K562 (cell line): ENCODE data around the gene MND1. TPM values are rescaled to one million over a fixed set of nuclear protein-coding genes. Genes with fewer than 3 reads are reported as not detected.

Experiments used
- FOXA3 ChIP-seq, 2 experiments: fragments of 450-650 bp in 1 of 2; sonication (generic) in 1 of 2; formaldehyde crosslinking; IDR thresholded peaks in 1 of 2; conservative IDR thresholded peaks in 1 of 2; 2 replicates each; pipeline versions ENCODE4 v1.4.0 to v1.8.0; 2020 to 2022; ENCODE audit warnings: mild to moderate bottlenecking in 2 of 2, missing genetic modification reagents in 1 of 2
- FOXK2 ChIP-seq, 2 experiments: fragments of 450-650 bp; IDR thresholded peaks in 1 of 2; conservative IDR thresholded peaks in 1 of 2; 2 replicates each; pipeline ENCODE4 v1.6.1; 2016; ENCODE audit warnings: low read depth in 2 of 2, mild to moderate bottlenecking in 1 of 2
- HNRNPLL ChIP-seq: fragments of 200-400 bp; formaldehyde crosslinking; IDR thresholded peaks from 2 replicates; pipeline ENCODE4 v1.6.1; 2017; ENCODE audit warnings: low read length, low read depth, mild to moderate bottlenecking; ENCODE audit not compliant: poor library complexity, severe bottlenecking
- POLR2H ChIP-seq: IDR thresholded peaks from 2 replicates; pipeline ENCODE4 v1.6.1; 2016; ENCODE audit warnings: missing genetic modification characterization, low read depth, mild to moderate bottlenecking, control low read depth, missing compliant biosample characterization, moderate library complexity
- RBBP5 ChIP-seq: fragments of 200-600 bp; sonication (generic); IDR thresholded peaks from 2 replicates; pipeline ENCODE4 v1.6.1; 2012; ENCODE audit warnings: borderline replicate concordance, mild to moderate bottlenecking, low read length, control low read depth, inconsistent platforms; ENCODE audit not compliant: insufficient read depth, poor library complexity, severe bottlenecking
- SMARCE1 ChIP-seq: fragments of 450-650 bp; IDR thresholded peaks from 2 replicates; pipeline ENCODE4 v1.7.1; 2016; ENCODE audit warnings: mild to moderate bottlenecking
- TAF1 ChIP-seq: IDR thresholded peaks from 2 replicates; pipeline ENCODE4 v1.6.1; 2011; ENCODE audit warnings: mild to moderate bottlenecking, low read length, moderate library complexity; ENCODE audit not compliant: insufficient read depth, control insufficient read depth, severe bottlenecking; ENCODE audit errors: extremely low read depth
- TCF3 ChIP-seq: sonication (generic); formaldehyde crosslinking; IDR thresholded peaks from 2 replicates; pipeline ENCODE4 v1.4.0; 2020; ENCODE audit warnings: mild to moderate bottlenecking, missing genetic modification reagents
- polyA plus RNA-seq, 8 experiments: library from polyadenylated mRNA; depleted of rRNA in 4 of 8; stranded (reverse) in 5 of 8; unstranded in 3 of 8; fragments of >200 nt; fragmentation: Nextera tagmentation in 2 of 8; fragmentation: Illumina TruSeq in 1 of 8; extraction: Ambion mirVana in 2 of 8; extraction: Trizol in 1 of 8; gene quantifications; 2 replicates each; pipeline versions ENCODE4 v1.2.1 to v1.2.3, GENCODE V29; 2011 to 2014; ENCODE audit warnings: inconsistent platforms in 1 of 8, missing spikeins in 1 of 8
- total RNA-seq, 7 experiments: library from RNA; depleted of rRNA in 6 of 7; stranded (reverse); fragments of >200 nt in 6 of 7; fragmentation: Illumina TruSeq in 2 of 7; extraction: Trizol in 2 of 7; gene quantifications; 2 replicates each; pipeline versions ENCODE4 v1.2.1 to v1.2.3, GENCODE V29; 2011 to 2021; ENCODE audit warnings: low replicate concordance in 1 of 7
- TF ChIP-seq, protein P1 (sequence below): sonication (generic); formaldehyde crosslinking; IDR thresholded peaks from 2 replicates; pipeline ENCODE4 v1.9.0; 2022; ENCODE audit warnings: mild to moderate bottlenecking, missing genetic modification reagents
- TF ChIP-seq, protein P2 (sequence below): fragments of 450-650 bp; IDR thresholded peaks from 2 replicates; pipeline ENCODE4 v1.6.1; 2016; ENCODE audit warnings: borderline replicate concordance

Gene MND1
- total and polyA plus RNA-seq, 9 of the 15 experiments (the other 6 are each of a cell fraction or from before 2014, with no cell fraction given) = 35.3 to 94.1 (median 59.9) TPM

DNA sequence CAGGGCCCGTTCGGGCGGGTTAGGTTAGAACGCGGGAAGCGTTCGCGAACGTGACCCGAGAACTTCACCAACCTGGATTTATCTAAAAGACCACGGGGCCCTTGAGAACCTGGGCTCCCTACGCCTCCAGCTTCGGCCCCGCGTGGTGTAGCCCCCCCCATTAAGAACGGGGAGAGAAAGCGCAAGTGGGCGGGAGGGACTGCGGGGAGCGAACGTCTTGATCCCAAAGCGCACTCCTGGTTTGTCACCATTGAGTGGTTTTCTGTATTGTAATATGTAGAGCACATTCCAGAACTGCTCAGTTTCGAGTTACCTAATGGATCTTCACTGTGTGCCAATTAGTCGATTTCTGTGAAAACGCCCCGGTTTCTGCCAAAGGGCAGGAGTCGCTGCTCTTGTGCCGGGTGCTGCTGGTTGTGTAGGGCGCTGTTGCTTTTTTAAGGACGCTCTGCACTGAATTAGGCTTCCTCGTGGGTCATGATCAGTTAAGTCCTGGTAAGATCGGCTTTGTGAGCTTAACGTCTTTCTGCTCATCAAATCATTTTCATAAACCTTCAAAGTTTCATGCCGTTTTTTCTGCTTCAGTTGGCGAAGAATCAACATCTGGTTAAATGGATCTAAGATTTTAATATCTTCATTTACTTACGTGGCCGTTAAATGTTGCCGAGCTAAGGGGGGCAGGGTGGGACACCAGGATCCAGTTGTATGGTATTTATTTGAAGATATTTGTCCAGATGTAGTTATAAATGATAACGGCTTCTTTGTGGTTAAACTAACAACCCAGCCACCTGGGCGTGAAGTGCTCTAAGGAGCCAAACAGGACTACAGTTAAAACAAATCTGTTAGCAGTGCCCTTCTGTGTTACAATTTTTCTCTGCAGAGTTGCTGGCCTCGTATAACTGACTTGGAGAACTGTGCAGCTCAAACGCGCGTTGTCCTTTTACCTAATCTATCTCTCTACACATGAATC, 809 bp downstream of the MND1 start (continued):
- TF ChIP-seq FOXA3 (CRISPR knock-in tag; conservative IDR thresholded peaks at IDR 0.05 in 1 of 2, IDR thresholded peaks at IDR 0.05 in 1 of 2) (peak in 1 of 2 experiments; percentile 40; a peak in 1 of 4 replicates), RBBP5 (peak; percentile 62), HNRNPLL (peak; percentile 26), TCF3 (CRISPR knock-in tag) (0 out of 2 replicates have a peak, but pooled peaks have one; percentile 14), POLR2H (tag) (peak; percentile 4), FOXK2 (conservative IDR thresholded peaks at IDR 0.05 in 1 of 2, IDR thresholded peaks at IDR 0.05 in 1 of 2; ENCODE audit: low read depth in 2 of 2) (peak in 1 of 2 experiments; percentile 49; a peak in 1 of 4 replicates), TAF1 (peak; percentile 18), SMARCE1 (peak; percentile 37; the same call in 1 of the 2 replicates)
- TF ChIP-seq, protein P1, sequence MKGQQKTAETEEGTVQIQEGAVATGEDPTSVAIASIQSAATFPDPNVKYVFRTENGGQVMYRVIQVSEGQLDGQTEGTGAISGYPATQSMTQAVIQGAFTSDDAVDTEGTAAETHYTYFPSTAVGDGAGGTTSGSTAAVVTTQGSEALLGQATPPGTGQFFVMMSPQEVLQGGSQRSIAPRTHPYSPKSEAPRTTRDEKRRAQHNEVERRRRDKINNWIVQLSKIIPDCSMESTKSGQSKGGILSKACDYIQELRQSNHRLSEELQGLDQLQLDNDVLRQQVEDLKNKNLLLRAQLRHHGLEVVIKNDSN (CRISPR knock-in tag) = 0 out of 2 replicates have a peak, but pooled peaks have one; percentile 15
- TF ChIP-seq, protein P2, sequence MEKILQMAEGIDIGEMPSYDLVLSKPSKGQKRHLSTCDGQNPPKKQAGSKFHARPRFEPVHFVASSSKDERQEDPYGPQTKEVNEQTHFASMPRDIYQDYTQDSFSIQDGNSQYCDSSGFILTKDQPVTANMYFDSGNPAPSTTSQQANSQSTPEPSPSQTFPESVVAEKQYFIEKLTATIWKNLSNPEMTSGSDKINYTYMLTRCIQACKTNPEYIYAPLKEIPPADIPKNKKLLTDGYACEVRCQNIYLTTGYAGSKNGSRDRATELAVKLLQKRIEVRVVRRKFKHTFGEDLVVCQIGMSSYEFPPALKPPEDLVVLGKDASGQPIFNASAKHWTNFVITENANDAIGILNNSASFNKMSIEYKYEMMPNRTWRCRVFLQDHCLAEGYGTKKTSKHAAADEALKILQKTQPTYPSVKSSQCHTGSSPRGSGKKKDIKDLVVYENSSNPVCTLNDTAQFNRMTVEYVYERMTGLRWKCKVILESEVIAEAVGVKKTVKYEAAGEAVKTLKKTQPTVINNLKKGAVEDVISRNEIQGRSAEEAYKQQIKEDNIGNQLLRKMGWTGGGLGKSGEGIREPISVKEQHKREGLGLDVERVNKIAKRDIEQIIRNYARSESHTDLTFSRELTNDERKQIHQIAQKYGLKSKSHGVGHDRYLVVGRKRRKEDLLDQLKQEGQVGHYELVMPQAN = peak; percentile 40; the same call in 1 of the 2 replicates
- TF ChIP-seq, all 486 proteins: peak for 28
